WI38 (cell line): ENCODE data around the gene OXER1.

Experiments
- H3K4me3 ChIP-seq: 2 replicates; pipeline ENCODE4 v1.5.1; 2011; ENCODE audit warnings: low read depth, mild to moderate bottlenecking, control low read depth, low read length
- TF ChIP-seq, protein P1 (sequence below): IDR thresholded peaks from 2 replicates; pipeline ENCODE4 v1.5.1; 2012; ENCODE audit warnings: low read depth, mild to moderate bottlenecking, control low read depth, low read length

Gene OXER1

DNA sequence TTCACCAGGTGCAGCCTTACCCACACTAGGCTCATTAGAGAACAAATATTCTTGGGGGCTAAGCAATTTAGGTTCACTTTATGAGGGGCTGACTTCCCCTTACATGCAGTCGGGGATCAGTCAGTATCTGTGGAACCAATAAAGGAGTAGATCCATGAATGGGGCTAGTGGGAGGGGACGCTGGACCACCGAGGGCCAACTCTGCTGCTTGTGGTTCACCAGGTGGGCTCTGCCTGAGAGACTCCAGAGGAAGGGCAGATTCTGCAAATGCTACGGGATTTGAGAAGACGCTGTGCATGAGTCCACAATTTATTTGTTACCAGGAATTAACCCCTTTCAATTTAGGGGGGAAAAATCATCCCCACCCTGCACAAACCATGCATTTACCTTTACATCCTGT, 44.4 kb upstream of the OXER1 start:
- H3K4me3 ChIP-seq, result no peak overlapping the region
- TF ChIP-seq, protein P1, sequence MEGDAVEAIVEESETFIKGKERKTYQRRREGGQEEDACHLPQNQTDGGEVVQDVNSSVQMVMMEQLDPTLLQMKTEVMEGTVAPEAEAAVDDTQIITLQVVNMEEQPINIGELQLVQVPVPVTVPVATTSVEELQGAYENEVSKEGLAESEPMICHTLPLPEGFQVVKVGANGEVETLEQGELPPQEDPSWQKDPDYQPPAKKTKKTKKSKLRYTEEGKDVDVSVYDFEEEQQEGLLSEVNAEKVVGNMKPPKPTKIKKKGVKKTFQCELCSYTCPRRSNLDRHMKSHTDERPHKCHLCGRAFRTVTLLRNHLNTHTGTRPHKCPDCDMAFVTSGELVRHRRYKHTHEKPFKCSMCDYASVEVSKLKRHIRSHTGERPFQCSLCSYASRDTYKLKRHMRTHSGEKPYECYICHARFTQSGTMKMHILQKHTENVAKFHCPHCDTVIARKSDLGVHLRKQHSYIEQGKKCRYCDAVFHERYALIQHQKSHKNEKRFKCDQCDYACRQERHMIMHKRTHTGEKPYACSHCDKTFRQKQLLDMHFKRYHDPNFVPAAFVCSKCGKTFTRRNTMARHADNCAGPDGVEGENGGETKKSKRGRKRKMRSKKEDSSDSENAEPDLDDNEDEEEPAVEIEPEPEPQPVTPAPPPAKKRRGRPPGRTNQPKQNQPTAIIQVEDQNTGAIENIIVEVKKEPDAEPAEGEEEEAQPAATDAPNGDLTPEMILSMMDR, result no peak

DNA sequence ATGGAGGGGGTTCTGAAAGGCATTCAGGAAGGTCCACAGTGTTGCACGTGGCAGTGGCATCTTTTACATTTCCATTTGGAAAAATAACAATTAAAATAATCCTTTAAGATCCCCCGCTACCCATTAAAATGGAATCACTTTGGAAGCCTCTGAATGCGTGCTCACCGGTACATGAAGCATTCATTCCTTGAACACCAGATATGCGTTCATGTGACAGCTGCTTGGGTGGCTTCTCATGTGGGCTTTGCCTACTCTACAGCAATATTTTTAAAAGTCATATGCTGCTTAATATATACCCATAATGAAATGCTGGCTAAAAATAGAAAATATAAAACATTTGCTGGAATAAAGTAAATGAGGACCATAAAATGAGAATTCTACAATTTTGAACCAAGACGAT, 42.9 kb upstream of the OXER1 start:
- TF ChIP-seq, protein P1, result no peak
- no peak overlapping the region for H3K4me3 ChIP-seq

DNA sequence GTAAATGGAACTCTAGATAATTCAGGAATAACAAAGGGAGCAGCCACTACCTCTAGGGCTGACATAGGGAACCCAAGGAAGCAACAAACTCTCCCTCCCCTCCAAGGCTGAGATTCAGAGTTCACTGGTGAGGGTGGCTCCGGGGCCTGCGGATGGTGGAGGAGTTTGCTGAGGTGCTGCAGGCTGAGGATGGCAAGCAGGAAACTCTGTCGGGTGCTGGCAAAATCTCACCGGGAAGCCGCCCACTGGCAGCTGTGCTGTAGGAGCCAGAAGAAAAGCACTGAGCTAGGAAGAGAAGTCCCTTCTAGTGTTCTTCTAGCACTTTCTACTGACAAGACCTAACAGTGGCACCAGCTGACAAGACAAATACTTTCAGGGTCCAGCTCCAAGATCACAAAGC, 41.0 kb upstream of the OXER1 start:
- no peak overlapping the region for H3K4me3 ChIP-seq
- TF ChIP-seq, protein P1, result no peak

DNA sequence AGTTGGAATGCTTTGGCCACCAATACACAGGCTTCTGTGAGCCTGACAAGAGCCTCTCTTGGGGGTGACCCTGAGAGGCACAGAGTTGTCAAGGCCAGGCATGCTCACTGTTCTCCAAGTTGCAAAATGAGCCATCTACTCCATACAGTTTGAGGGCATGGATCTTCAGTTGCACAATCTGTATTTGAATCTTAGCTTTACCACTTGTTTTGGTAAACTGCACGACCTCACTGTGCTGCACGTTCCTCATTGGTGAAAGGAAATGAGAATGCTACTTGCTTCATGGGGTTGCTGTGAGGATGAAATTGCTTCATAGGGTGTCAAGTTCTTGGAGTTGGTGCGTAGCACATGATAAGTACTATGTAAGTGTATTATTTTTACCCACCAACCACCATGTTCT, 40.4 kb upstream of the OXER1 start:
- no peak overlapping the region for H3K4me3 ChIP-seq
- TF ChIP-seq, protein P1, result no peak

DNA sequence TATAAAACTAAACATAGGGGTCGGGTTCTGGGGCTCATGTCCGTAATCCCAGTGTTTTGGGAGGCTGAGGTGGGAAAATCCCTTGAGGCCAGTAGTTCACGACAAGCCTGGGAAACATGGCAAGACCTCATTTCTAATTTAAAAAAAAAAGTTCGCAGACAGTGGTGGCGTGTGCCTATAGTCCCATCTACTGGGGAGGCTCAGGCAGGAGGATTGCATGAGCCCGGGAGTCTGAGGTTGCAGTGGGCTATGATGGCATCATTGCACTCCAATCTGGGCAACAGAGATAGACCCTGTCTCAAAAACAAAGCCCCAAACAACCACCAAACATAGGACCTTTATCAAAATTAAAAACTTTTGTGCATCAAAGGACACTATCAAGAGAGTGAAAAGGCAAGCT, 38.2 kb upstream of the OXER1 start:
- H3K4me3 ChIP-seq, result no peak overlapping the region
- TF ChIP-seq, protein P1, result no peak

DNA sequence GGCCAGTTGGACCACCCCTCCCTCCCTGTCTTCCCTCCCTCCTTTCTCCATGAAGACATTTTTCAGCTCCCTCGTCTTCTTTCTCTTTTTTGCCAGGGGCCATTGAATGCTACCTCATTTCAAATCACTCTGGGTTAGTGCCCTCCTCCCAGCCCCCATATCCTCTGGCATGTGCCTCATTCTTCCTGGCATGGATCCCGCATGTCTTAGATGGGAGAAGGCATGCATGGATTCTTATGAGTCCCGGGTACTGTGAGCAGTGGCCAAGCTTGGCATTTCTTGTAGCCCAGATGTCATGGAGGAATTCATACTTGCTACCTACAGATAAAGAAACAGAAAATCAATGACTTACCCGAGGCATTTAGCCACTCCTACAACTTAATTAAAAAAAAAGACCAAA, 37.4 kb upstream of the OXER1 start:
- H3K4me3 ChIP-seq, result no peak overlapping the region
- TF ChIP-seq, protein P1, result no peak

DNA sequence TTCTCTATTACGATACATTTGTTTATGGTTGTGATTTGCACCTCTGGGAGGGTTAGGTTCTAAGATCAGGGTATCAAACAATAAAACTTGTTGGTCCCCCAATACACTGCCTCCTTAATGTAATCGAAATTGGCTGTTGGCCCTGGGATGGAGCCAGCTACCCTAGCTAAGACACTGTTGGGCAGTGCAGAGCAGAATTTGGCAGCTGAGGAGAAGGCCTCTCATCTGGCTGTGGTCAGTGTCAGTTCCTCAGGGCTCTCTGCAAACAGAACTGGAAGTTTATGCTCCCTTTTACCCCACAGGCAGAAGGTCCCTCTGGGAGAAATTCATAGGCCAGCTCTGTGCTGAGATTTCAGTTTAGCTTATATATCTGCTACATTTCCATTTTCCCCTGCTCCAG, 37.0 kb upstream of the OXER1 start:
- no peak overlapping the region for H3K4me3 ChIP-seq
- TF ChIP-seq, protein P1, result no peak
